Measurements from ENCODE around the gene KIF23.

The KIF23 gene

GRCh38 chr15:69469467-69470201 lies 55.5 kb downstream of the KIF23 start:
- no peak for TF ChIP-seq FOXM1 (IDR thresholded peaks at IDR 0.05; ENCODE audit: borderline replicate concordance, low read depth)
- TF ChIP-seq ZBTB7A (IDR thresholded peaks at IDR 0.05; ENCODE audit: low read depth), result no peak
- TF ChIP-seq YY1 (IDR thresholded peaks at IDR 0.05; ENCODE audit: low read depth), result no peak
- TF ChIP-seq REST (IDR thresholded peaks at IDR 0.05; ENCODE audit: low read depth), result no peak
- no peak for TF ChIP-seq EGR1 (IDR thresholded peaks at IDR 0.05)
- no peak for TF ChIP-seq TEAD4 (IDR thresholded peaks at IDR 0.05)
- TF ChIP-seq EP300 (IDR thresholded peaks at IDR 0.05; ENCODE audit: borderline replicate concordance), result no peak
- no peak for TF ChIP-seq MAX (IDR thresholded peaks at IDR 0.05)

GRCh38 chr15:69472046-69472445 lies 57.9 kb downstream of the KIF23 start:
- no peak for TF ChIP-seq YY1 (IDR thresholded peaks at IDR 0.05; ENCODE audit: low read depth)
- TF ChIP-seq USF1 (IDR thresholded peaks at IDR 0.05), result no peak
- TF ChIP-seq CREB1 (IDR thresholded peaks at IDR 0.05; ENCODE audit: low read depth), result no peak
- no peak for TF ChIP-seq ZBTB7A (IDR thresholded peaks at IDR 0.05; ENCODE audit: low read depth)
- TF ChIP-seq REST (IDR thresholded peaks at IDR 0.05; ENCODE audit: low read depth), result no peak
- TF ChIP-seq TCF12 (IDR thresholded peaks at IDR 0.05; ENCODE audit: low read depth), result no peak
- TF ChIP-seq RAD21 (IDR thresholded peaks at IDR 0.05; ENCODE audit: low read depth), result no peak
- TF ChIP-seq NFIC (IDR thresholded peaks at IDR 0.05), result no peak
- TF ChIP-seq TEAD4 (IDR thresholded peaks at IDR 0.05), result no peak
- TF ChIP-seq FOXM1 (IDR thresholded peaks at IDR 0.05; ENCODE audit: borderline replicate concordance, low read depth), result no peak
- TF ChIP-seq MAX (IDR thresholded peaks at IDR 0.05), result no peak
- no peak for TF ChIP-seq EP300 (IDR thresholded peaks at IDR 0.05; ENCODE audit: borderline replicate concordance)
- TF ChIP-seq TAF1 (IDR thresholded peaks at IDR 0.05; ENCODE audit: low read depth), result no peak
- no peak for TF ChIP-seq CEBPB (IDR thresholded peaks at IDR 0.05)
- TF ChIP-seq EGR1 (IDR thresholded peaks at IDR 0.05), result no peak

- TF ChIP-seq MAX (IDR thresholded peaks at IDR 0.05) (no peak), CREB1 (IDR thresholded peaks at IDR 0.05; ENCODE audit: low read depth) (no peak), NFIC (IDR thresholded peaks at IDR 0.05) (no peak), EGR1 (IDR thresholded peaks at IDR 0.05) (no peak), CEBPB (IDR thresholded peaks at IDR 0.05) (no peak), FOXM1 (IDR thresholded peaks at IDR 0.05; ENCODE audit: borderline replicate concordance, low read depth) (no peak), USF1 (IDR thresholded peaks at IDR 0.05) (no peak), TEAD4 (IDR thresholded peaks at IDR 0.05) (no peak), ZBTB7A (IDR thresholded peaks at IDR 0.05; ENCODE audit: low read depth) (no peak), EP300 (IDR thresholded peaks at IDR 0.05; ENCODE audit: borderline replicate concordance) (no peak), REST (IDR thresholded peaks at IDR 0.05; ENCODE audit: low read depth) (no peak), TAF1 (IDR thresholded peaks at IDR 0.05; ENCODE audit: low read depth) (no peak), TCF12 (IDR thresholded peaks at IDR 0.05; ENCODE audit: low read depth) (no peak), YY1 (IDR thresholded peaks at IDR 0.05; ENCODE audit: low read depth) (no peak), RAD21 (IDR thresholded peaks at IDR 0.05; ENCODE audit: low read depth) (no peak)
Measured at GRCh38 chr15:69472562-69472961, 58.4 kb downstream of the KIF23 start.

- TF ChIP-seq TCF12 (IDR thresholded peaks at IDR 0.05; ENCODE audit: low read depth) (no peak), EGR1 (IDR thresholded peaks at IDR 0.05) (no peak), YY1 (IDR thresholded peaks at IDR 0.05; ENCODE audit: low read depth) (no peak), REST (IDR thresholded peaks at IDR 0.05; ENCODE audit: low read depth) (no peak), CREB1 (IDR thresholded peaks at IDR 0.05; ENCODE audit: low read depth) (no peak), RAD21 (IDR thresholded peaks at IDR 0.05; ENCODE audit: low read depth) (no peak), USF1 (IDR thresholded peaks at IDR 0.05) (no peak), CEBPB (IDR thresholded peaks at IDR 0.05) (no peak), EP300 (IDR thresholded peaks at IDR 0.05; ENCODE audit: borderline replicate concordance) (no peak), MAX (IDR thresholded peaks at IDR 0.05) (no peak), TEAD4 (IDR thresholded peaks at IDR 0.05) (no peak), TAF1 (IDR thresholded peaks at IDR 0.05; ENCODE audit: low read depth) (no peak)
Measured at GRCh38 chr15:69474291-69474690, 60.1 kb downstream of the KIF23 start.

All from Ishikawa (cell line).